ENCODE data around the gene MED14. TPM values are rescaled to one million over a fixed set of nuclear protein-coding genes. Genes with fewer than 3 reads are reported as not detected.

Gene MED14
- total and polyA plus RNA-seq, 11 donors, result 9.8 to 40.9 (median 25.8) TPM

- ATAC-seq (no peak), DNase-seq (no peak)
- TF ChIP-seq CTCF (IDR thresholded peaks at IDR 0.05), result no peak
- H3K36me3 ChIP-seq, result peaks cover 0 to 25% (median 7%) of the 10 kb centered on the region in 9 donors
- H3K9me3 ChIP-seq, result no peaks in the 10 kb centered on the region
- H3K27ac ChIP-seq, result no peak overlapping the region
- peaks cover 0 to 2% (median 0%) of the 10 kb centered on the region in 12 donors for H3K4me1 ChIP-seq
- peaks cover 0 to 8% (median 0%) of the 10 kb centered on the region in 9 donors for H3K27me3 ChIP-seq
- H3K4me3 ChIP-seq, result no peak overlapping the region
- intact Hi-C loops (cut with DNase I), result loop anchor here in 1 of 10 donors (10.0 kb wide), 1 partner anchor 54 kb away; no protein-coding TSS in a partner anchor
These were observed 16.1 kb downstream of the MED14 start for GRCh38 chrX:40719218-40719617.

GRCh38 chrX:40709395-40709794 lies 25.9 kb downstream of the MED14 start:
- H3K27ac ChIP-seq, result no peak overlapping the region

GRCh38 chrX:40705658-40706312 lies 29.6 kb downstream of the MED14 start:
- no peak overlapping the region for H3K27ac ChIP-seq
- no peak for DNase-seq
- intact Hi-C loops (cut with DNase I), result no loop called here
- TF ChIP-seq POLR2A (IDR thresholded peaks at IDR 0.05) (no peak), CTCF (IDR thresholded peaks at IDR 0.05) (no peak)
- H3K27me3 ChIP-seq, result peaks cover 0 to 12% (median 0%) of the 10 kb centered on the region in 9 donors
- WGBS, 4 donors, result 67 to 86% (median 81%) methylated on average over 5 of the region's 5 CpGs
- no peaks in the 10 kb centered on the region for H3K9me3 ChIP-seq
- H3K4me3 ChIP-seq, result no peak overlapping the region
- no peaks in the 10 kb centered on the region for H3K4me1 ChIP-seq
- peaks cover 0 to 90% (median 51%) of the 10 kb centered on the region in 9 donors for H3K36me3 ChIP-seq
- ATAC-seq, result no peak

More at GRCh38 chrX:40709395-40709794, 25.9 kb downstream of the MED14 start:
- intact Hi-C loops (cut with DNase I), result no loop called here
- no peak for DNase-seq
- 69 to 100% (median 94%) methylated on average over 1 of the region's 1 CpG for WGBS, 4 donors
- H3K9me3 ChIP-seq, result no peaks in the 10 kb centered on the region
- no peak for ATAC-seq
- peaks cover 0 to 92% (median 69%) of the 10 kb centered on the region in 9 donors for H3K36me3 ChIP-seq
- H3K4me3 ChIP-seq, result no peak overlapping the region
- TF ChIP-seq CTCF (IDR thresholded peaks at IDR 0.05) (no peak), POLR2A (IDR thresholded peaks at IDR 0.05) (no peak)
- no peaks in the 10 kb centered on the region for H3K4me1 ChIP-seq
- H3K27me3 ChIP-seq, result peaks cover 0 to 17% (median 0%) of the 10 kb centered on the region in 9 donors

GRCh38 chrX:40700640-40701342 lies 34.6 kb downstream of the MED14 start:
- no peaks in the 10 kb centered on the region for H3K9me3 ChIP-seq
- peaks cover 0 to 2% (median 0%) of the 10 kb centered on the region in 9 donors for H3K27me3 ChIP-seq
- no peaks in the 10 kb centered on the region for H3K4me1 ChIP-seq
- no peak overlapping the region for H3K27ac ChIP-seq
- ATAC-seq (no peak), DNase-seq (no peak)
- H3K4me3 ChIP-seq, result no peak overlapping the region
- H3K36me3 ChIP-seq, result peaks cover 0 to 97% (median 57%) of the 10 kb centered on the region in 9 donors
- TF ChIP-seq CTCF (IDR thresholded peaks at IDR 0.05) (no peak), POLR2A (IDR thresholded peaks at IDR 0.05) (no peak)
- intact Hi-C loops (cut with DNase I), result no loop called here
- 65 to 77% (median 71%) methylated on average over 4 of the region's 4 CpGs for WGBS, 4 donors
